Adrenal gland (tissue), 5 donors: ENCODE data around the gene CCS.

ENCODE experiments used
- CTCF ChIP-seq, 6 experiments: fragments of 450-650 bp in 4 of 6; fragments of 200-600 bp in 2 of 6; sonication (generic) in 1 of 6; IDR thresholded peaks; 1 replicate in 5 of 6; 2 replicates in 1 of 6; pipeline versions ENCODE4 v1.5.1 to v1.8.0; 2016 to 2021; ENCODE audit warnings: antibody characterized with exemption in 6 of 6, mild to moderate bottlenecking in 2 of 6, moderate library complexity in 1 of 6
- POLR2A ChIP-seq, 2 donors: fragments of 450-650 bp; IDR thresholded peaks; one replicate each; pipeline ENCODE4 v1.6.1; 2017; ENCODE audit warnings: antibody characterized with exemption in 2 of 2, mild to moderate bottlenecking in 2 of 2, moderate library complexity in 1 of 2
- donor health status: DM: no; HTN: no; CAD: no.

GRCh38 chr11:66639066-66639813, 46.3 kb downstream of the CCS start:
- TF ChIP-seq CTCF (IDR thresholded peaks at IDR 0.05) (peak in 2 of 6 experiments; percentile 11 to 13), POLR2A (IDR thresholded peaks at IDR 0.05) (no peak)
